GM21447 (cell line): ENCODE results near the gene CSRP1.
"Not testable (repeated sequence)": the region's sequence is repeated elsewhere in the genome, so short reads cannot be mapped to it uniquely, and the experiment has no call there.

Source experiments
- ATAC-seq: cut with Tn5 transposase; IDR thresholded peaks from one replicate; pipeline ENCODE4 v1.9.1; 2021; ENCODE audit not compliant: unreplicated experiment

CSRP1 gene

DNA sequence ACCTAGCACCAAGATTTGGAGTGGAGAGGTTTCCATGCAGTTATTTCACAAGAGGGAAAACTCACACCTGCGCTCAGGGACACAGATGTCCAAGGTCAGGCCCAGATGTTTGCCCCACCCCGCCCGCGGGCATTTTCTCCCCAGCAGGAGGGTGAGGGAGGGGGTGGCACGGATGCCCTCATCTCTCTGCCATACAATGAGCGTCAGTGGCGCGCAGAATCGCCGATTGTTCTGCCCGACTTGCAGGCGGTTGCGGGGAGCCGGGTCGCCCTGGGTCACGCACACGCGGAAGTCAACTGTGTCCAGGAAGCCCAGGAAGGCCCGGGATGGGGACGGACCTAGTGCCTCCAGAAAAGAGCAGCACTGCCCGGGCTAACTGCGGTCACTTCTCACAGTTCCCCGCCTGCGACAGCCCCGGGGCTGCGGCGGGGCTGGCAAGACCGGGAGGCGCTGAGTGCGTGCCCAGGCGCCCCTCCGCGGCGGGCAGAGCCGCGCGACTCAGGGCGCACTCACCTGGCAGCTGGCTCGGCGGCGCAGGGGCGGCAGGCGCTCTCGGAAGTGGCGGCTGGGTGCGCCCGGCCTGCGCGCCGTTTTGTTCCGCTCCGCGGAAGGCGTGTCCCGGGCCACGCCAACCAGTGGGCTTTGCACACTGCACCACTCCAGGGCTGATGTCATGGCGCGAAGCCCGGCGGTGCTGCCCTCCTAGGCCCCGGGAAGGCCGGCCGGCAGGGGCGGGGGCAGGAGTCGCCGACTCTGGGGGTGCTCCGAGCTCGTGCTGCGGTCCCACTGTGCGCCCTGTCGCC, at the start of gene CSRP1:
CSRP1 (minus strand) TSS at position 567 of the 803 bp plus-strand sequence. CDS start 10,820 bp downstream, outside the sequence.
- ATAC-seq, result peak; percentile 78

DNA sequence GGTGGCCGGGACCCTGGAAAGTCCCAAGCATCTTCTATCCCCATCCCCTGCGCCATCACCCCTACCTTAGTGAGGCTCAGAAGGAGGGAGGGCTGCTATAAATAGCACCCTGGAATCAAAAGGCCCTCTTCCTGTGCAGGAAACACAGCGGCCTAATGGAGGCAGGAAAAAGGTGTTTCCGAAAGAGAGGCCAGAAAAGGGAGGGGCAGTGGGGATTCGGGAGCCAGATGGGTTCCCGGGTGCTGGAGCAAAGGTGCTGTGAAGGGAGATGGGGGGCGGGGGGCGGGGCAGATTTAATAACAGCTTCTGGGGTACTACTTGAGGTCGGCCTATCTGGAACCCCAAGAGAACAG, 48.6 kb upstream of the CSRP1 start:
- ATAC-seq, result no peak

DNA sequence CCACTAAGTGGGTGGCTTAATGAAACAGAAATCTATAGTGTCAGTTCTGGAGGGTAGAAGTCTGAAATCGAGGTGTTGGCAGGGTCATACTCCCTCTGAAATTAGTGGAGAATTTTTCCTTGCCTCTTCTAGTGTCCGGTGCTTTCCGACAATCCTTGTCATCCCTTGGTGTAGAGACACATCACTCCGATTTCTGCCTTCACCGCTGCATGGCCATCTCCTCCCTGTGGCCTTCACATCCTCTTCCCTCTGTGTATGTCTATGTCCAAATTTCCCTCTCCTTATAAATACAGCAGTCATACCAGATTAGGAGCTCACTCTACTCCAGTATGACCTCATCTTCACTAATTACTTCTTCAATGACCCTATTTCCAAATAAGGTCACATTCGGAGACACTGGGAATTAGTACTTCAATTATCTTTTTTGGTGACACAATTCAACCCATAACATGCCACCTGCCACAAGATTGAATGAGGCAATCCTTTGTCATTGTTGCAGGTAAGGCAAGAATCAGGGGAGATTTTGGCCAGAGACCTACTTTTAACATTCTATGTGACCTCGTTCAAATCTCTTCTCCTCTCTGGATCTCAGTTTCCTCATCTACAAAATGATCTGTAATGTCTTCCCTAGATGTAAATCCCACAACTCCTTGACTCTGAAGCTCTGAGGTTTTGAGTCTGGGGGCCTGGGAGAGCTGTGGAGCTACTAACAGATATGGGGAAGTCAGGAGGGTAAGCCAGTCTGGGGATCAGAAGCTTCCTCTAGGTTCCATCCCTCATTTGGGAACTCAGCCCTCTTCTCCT, 48.1 kb upstream of the CSRP1 start:
- ATAC-seq, result no peak

DNA sequence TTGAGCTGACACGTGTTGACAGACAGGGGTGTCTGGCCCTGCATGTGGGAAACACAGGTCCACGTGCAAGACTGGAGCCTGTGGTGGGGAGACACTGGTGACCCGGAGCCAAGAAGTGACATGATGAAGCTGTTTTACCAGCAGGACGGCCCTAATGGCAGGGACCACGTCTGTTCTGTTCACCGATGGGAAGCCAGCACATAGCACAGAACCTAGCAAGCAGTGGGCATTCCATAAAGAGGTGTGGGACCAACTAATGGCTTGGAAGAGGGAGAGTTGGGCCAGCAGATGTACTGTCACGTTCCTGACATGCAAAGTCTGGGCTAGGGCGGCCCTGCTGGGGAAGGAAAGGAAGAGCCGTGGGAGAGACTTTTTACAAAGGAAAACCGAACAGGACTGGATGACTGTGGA, 47.3 kb upstream of the CSRP1 start:
- ATAC-seq, result no peak

DNA sequence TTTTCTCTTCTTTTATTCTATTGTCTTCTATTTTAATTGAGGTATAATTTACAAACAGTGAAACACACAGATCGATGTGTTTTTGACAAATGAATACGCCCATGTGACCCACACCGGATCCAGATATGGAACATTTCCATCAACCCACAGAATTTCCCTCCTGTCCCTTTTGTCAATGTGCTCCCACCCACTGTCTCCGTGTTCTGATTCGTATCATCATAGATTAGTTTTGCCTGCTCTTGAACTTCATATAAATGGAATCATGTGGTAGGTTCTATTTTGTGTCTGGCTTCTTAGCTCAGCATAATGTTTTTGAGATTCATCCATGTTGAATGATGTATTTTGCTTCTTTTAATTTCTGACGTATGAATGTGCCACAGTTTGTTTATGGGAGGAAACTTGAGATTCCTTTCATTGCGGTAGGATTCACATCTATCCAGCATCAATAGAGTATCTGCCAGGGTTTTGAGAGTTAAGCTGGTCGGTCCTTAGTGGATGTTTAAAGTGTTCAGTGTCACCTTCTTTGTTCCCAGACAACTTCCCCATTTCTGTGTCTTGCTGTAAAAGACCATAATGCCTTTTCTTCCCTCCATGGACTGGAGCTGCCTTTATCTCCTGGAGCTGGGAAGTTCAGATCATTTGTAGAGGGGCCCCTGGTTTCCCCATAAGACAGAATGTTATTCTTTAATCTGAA, 46.7 kb upstream of the CSRP1 start:
- no peak for ATAC-seq

DNA sequence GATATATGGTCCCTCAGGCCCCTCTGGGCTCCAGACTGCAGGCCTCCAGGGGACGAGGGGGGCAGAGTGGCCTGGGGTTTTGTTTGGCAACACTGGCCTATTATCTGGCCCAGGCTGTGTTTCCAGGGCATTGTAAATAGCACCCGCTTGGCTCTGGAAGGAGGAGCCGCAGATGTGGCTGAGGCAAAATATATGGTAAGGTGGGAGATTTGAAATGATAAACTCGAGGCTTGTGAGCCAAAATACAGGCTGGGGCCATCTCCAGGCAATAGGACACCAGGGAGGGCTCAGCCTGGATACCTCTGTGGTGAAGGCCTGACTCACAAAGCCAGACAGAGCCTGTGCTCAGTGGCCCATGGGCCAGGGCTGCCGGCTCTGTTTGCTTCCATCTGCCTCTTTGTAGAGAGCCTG, 46.0 kb upstream of the CSRP1 start:
- no peak for ATAC-seq

DNA sequence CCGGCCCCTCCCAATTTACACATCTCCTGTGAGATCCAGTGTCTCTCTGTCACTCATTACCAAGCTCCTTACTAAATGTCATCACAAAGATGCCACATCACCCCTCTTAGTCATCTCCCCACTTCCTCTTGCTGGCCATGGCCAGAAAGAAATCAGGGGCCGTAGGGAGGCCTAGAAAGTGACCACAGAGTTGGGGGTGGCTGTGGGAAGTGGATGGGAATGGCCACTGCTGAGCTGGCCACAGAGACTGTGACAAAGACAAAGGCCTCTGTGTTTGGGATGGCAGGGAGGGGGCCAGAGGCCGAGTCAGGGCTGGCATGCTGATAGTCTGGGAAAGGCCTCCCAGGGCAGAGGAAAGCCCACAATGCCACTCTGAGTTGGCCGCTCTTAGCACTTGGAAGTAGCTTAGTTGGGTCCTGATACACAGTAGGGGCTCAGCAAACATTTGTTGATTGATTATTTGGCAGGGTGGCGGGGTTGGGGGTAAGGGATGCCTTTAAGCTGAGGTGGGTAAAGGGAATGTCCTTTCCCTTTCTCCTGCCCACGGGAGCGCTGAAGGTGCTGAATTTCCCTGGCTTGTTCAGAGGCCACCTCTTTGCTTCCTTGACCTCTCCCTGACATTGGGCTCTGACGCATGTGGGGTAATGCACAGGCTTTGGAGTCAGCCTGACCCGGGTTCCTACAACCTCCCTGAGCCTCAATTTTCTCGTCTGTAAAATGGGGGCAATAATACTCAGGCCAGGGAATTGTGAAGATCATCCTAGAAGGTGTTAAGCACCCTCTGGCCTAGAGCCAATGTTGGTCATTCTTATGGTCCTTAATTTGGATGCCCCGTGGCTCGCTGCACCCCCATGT, 45.2 kb upstream of the CSRP1 start:
- no peak for ATAC-seq

DNA sequence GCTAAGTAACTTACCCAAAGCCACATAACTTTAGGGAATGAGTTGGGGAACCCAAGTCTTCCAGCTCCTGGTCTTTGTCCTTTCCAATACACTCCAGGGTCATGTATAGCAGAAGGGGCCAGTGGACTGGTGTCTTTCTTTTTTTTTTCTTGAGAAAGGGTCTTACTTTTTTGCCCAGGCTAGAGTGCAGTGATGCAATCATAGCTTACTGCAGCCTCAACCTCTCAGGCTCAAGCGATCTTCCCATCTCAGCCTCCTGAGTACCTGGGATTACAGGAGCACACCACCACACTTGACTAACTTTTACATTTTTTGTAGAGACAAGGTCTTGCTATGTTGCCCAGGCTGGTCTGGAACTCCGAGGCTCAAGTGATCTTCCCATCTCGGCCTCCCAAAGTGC, 44.2 kb upstream of the CSRP1 start:
- no peak for ATAC-seq

DNA sequence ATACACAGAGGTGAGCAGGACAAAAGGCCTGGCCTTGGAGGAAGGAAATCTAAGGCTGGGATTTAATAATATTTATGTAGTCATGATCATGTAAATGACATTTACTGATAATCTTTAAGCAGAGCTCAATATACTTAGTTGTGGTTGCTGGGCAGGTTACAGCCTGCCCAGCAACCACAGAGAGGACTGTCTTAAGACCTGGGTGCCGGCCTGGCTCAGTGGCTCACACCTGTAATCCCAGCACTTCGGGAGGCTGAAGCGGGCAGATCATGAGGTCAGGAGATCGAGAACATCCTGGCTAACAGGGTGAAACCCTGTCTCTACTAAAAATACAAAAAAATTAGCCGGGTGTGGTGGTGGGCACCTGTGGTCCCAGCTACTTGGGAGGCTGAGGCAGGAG, 42.6 kb upstream of the CSRP1 start:
- not testable (repeated sequence) for ATAC-seq

DNA sequence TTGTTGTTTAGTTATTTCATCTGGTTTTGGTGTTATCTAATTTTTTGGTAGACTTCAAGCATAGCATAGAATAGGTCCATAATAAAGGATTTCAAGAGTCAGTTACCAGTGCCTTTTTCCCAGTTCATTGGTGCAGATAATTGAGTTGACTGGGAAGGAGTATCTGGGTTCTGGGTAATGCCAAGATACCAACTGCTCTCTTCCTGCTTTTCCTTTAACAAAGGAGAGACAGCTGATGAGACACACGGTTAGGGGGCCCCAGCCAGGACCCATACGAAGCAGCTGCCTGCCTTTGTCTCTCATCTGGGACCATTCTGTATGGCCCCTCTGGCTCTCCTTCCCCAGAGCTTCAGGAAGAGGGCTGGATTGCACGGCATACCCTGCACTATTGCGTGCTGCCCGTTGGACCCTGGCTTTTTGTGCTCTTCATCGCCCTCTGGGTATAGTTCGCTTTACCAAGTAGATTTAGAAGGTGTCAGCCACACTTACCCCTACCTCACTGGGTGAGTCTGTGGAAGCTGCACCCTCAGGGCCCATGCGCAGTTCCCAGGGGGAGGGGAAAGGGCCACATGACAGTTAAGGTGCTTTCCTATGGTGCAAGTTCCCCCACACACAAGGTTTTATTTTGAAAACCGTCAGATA, 39.0 kb upstream of the CSRP1 start:
- no peak for ATAC-seq

DNA sequence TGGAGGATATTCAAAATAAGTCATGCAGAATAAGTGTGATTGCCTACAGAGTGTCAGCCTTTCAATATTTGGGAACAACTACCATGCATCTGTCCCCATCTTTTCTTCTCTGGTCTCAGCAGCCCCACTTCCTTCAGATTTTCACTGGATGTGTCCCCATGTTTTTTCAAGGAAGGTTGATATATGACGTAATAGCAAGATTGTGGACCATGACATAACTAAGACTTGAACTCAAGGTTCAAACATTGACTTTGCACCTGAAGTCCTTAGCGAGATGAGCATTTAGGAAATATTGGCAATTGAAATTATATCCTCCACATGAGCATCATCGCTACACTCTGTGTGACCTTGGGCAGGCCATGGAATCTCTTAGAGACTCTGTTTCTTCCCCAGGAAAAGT, 37.8 kb upstream of the CSRP1 start:
- no peak for ATAC-seq

DNA sequence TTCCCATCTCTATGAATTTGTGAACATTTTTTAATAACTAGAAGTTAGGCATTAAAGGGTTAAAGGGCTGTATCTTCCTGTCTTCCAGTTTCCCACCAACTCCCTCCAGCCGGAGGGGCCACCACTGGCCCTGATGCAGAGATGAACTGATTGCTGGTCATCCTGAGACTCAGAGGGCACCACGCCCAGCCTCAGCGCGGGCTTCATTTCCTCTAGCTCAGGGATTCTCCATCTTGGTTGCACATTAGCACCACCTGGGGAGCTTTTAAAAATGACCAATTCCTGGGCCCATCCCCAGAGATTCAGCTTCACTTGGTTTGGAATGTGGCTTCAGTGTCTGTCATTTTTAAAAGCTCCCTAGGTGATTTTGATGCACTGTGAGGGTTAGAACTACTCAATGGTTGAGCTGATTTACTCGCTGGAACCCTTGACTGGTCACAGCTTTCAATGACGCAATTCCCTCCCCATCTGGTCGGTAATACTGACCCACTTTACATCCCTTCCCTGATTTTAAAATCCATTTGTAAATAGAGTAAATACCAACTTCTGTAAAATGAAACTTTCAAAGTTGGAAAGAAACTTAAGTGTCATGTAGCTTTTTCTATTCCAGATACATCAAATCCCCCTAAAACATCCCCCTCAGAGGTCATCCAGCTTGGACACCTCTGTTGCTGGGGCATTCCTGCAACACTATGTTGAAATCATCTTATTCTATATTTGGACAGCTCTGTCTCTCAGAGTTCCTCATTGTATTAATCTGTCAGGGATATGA, 37.1 kb upstream of the CSRP1 start:
- ATAC-seq, result no peak

DNA sequence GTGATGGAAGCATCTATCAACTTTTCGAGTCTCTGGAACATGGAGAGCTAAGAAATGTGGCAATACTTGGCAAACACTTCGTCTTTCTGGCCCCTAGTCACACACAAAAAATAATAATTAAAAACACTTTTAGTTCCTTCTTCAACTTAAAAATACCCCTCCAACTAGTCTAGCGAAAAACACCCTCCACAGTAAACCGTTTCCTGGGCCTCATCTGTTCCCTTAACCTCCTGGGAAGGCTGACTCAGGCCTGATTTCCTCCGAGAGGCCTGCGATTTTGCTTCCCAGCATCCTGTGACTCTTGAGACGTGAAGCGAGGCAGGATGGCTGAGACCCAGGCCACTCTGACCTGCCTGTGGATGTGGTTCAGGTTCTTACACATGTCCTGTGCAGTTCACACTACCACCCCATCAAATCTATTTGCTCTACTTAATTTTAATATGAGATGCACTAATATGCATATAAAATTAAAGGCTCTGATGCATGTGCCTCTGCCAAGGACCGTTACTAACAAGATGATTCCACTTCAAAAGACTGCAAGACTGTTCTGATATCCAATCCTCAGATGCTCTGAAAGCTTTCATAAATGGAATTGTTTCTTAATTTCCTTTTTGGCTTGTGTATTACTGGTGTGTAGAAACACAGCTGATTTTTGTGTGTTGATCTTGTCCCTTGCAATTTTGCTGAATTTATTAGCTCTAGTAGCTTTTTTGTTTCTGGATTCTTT, 35.5 kb upstream of the CSRP1 start:
- ATAC-seq, result no peak

DNA sequence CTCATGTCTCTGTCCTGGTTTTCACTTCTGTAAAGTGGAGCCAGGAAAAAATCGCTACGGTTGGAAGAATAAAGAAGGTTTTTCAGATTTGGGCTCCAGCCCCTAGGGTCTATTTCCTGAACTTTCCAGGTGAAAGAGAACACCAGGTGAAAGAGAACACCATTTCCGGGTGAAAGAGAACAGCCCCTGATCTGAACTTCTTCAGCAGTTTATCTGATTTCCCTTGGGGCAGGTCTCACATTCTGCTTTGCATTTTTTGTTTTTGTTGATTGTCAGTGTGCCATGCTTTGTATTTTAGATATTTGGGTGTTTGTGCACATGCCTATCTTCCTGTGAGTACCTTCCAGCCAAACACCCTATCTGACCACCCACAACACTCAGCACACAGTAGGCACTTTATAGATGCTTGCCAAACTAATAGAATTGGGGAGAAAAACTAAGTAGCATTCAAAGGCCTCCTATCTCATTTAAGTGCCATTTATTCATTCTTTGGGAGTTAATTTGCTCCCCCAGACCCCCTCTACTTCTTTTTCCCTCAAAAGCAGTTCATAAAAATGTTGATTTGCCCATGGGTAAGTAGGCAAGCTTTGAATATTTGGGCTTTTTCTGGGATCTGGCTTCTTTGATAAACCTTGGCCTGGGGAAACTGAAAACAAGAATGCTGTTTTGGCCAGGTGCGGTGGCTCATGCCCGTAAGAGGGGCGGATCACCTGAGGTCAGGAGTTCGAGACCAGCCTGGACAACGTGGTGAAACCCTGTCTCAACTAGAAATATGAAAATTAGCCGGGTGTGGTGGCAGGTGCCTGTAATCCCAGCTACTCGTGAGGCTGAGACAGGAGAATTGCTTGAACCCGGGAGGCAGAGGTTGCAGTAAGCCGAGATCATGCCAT, 34.2 kb upstream of the CSRP1 start:
- no peak for ATAC-seq

DNA sequence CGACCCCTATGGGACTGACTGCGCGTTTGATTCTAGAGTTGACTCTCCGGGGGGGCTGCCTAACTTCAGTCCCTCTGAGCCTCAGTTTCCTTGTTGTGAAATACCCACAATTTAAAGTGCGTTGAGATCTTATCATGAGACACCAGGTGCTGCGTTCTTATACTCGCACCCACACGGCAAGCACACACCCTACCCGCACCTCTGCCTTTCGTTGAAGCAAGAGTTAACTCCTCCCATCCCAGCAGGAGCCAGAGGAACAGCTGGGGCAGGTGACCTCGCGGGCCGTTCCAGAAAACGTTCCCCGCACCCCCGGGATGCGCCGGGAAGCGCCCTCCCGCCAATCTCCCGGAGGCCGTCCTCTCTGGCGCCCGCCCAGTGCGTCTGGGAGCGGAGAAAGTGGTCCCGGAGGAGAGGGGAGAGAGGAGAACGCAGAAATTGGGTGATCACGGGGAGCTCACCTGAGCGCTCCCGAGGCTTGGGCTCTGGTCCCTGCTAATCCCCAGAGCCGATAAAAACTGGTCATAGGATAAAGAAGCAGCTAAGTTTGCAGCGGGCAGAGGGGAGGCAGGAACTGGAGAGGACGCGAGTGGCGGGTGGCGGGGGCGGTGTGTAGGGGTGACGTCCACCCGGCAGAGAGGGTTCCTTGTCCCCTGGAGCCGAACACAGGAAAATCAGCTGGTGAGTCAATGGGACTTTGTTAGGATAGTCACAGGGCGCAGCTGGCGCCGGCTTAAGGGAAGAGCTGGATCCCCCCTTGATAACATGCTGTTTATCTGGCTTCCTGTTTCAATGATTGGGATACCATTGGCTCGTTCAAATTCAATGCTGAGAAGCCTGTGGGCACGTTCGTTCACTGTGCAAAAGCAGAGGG, 32.9 kb upstream of the CSRP1 start:
- ATAC-seq, result no peak

DNA sequence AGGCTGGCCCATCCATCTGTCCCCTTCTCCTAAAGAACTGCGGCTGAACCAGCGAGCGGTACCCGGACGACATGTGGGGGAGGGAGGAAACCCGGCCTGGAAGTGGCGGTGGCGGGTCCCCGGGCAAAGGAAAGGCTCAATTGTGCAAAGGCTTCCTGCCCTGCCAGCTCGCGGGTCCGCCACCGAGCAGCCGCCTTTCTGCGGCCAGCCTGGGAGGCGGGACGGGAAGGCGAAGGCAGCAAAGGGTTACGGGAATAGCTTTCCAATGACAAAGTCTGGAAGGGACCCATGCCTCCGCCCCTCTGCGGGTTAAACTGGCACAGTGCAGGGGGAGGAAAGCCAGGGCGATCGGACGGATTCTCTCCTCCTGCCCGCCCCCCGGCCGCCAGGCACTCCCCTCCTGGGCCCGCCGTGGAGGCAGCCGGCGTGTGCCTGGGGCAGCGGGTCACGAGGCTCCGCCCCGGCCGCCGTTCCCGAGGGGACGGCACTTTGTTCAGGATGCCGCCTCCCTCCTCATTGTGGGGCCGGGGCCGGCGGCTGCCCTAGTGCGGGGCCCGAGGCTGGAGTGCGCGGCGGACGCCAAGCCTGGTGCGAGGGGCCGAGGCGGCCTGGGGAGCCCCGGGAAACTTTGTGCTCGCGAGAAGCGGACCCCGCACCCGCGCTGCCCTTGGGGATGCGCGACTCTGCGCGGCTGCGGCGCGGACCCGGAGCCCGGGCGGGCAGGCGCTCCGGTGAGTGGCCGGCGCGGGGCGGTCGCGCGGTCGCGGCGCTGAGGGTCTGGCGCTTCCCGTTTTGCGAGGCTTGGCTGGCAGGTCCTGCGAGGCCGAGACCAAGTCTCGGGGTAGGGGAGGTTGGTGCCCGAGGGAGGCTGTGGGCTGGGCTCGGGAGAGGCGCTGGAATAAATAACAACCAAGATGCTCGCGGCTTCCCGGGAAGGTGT, 32.0 kb upstream of the CSRP1 start, which contains the start of gene NAV1:
NAV1 (plus strand) TSS at position 516 of the 940 bp plus-strand sequence. CDS start 83,758 bp downstream, outside the sequence.
- ATAC-seq, result no peak
